HUDEP-2 (cell line): ENCODE measurements around the gene MYLK.

Experiments
- DNase-seq, 76 experiments: peaks; one replicate each; lab custom pipeline; 2025; ENCODE audit not compliant: unreplicated experiment in 76 of 76; lab: John Stamatoyannopoulos, UW

MYLK gene

DNA sequence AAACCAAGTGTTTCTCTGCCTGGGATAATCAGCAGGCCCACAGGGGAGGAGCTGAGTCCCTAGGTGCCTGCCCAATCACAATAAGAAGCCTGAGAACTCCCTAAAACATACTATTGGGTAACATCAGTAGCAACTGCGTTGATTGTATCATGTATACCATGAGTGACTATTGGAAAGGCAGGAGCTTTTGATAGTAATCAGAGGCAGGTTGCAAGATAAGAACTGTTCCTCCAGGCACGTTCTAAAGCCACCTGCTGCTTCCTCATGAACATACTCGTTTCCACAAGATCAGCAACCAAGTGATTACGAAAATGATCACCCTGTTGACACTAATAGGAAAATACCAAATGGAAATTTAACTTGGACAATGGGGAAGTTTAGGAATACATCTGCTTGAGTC is 6.7 kb downstream of the MYLK start:
- DNase-seq, result no peak

DNA sequence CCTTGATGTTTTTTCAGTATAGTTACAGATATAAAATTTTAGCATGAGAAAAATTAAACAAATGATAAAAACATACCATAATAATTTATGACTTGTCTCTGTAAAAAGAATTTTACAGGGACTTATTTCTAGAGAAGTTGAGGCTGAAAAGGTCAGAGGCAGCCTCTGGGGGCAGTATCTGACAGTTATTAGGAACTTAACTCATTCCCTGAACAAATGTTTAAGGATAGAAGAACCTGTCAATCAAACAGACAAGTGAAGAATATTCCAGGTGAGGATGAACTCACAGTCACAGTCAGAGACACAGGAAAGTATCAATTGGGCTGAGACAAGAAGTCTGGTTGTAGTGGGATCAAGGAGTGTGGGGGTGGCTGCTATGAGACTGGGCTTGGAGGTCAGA is 7.3 kb downstream of the MYLK start:
- DNase-seq, result no peak

DNA sequence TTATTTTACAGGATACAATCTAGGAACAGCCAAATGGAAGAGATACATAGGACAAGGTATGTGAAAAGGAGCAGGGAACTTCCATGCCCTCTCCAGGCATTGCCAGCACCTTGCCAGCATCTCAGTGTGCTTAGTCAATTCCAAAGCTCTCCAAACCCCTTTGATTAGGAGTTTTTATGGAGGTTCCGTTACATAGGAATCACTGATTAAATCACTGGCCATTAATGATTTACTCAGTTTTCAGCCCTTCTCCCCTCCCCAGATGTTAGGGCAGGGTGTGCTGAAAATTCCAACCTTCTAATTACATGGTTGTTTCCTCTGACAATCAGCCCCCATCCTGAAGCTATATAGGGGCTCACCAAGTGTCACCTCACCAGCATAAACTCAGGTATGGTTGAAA is 11.5 kb downstream of the MYLK start:
- no peak for DNase-seq

- no peak for DNase-seq
Measured at GRCh38 chr3:123871946-123872345, 12.2 kb downstream of the MYLK start.

DNA sequence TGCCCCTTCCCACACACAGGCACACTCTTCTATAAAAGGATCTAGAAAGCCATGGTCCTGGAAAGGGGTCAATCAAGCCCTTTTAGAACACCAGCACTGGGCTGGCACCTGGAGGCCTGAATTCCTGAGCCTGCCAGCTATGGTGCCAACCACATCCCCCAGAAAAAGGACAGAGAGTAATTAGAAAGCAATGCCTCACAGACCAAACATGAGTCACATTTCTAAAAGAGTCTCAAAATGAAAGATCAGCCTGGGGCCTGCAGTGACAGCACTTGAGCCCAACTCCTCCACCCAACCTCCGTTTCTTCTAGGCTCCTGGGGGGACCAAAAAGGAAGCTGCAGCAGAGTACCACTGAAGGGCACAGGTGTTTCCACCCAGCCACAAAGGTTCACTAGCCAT is 14.1 kb downstream of the MYLK start:
- DNase-seq, result no peak

DNA sequence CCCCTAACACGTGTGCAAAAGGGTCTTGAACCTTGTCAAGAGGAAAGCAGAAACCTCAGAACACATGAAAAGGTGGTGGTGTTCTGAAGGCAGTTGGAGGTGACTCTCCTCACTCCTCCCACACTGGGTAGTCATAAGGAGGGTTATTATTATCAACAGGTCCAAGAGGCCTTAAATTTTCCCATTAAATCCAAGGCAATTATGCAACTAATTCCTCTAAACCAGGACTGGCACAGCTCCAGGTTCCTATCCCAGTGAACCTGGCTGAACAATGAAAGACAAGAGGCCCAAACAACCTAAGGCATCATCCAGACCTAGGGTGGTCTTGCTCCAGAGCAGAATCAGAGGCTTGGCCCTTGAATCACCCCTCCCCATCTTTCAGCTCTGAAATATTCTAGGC is 15.0 kb downstream of the MYLK start:
- no peak for DNase-seq

DNA sequence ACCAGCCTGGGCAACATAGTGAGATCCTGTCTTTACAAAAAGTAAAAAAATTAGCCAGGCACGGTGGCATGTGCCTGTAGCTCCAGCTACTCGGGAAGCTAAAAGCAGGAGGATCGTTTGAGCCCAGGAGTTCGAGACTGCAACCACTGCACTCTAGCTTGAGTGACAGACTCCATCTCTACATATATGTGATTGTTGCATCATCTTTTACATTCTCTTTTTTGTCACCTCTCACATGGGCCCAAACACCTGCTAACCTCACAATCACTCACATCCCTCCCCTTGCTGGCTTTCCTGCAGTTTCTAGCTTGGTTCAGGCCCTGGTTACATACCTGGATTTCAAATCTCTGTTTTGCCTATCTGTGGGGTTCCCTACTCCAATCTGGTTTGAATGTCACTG is 19.4 kb downstream of the MYLK start:
- no peak for DNase-seq

DNA sequence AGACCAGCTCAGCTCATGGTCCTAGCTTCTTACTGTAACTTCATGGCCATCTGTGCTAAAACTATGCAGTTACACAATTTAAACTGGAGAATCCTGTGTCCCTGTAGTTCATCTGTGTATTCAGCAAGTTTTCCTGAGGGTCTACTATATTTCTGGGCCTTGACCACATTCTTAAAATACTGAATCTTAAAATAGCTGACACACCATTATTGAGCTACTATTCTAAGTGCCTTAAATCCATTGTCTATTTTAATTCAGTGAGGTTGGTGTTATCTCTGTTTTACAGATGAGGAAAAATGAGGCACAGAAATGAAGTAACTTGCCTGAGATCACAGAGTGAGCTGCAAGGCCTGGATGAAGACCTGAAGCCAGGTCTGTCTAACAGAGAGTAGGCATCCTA is 22.0 kb downstream of the MYLK start:
- no peak for DNase-seq

GRCh38 chr3:123861081-123861836 is 22.9 kb downstream of the MYLK start:
- no peak for DNase-seq

DNA sequence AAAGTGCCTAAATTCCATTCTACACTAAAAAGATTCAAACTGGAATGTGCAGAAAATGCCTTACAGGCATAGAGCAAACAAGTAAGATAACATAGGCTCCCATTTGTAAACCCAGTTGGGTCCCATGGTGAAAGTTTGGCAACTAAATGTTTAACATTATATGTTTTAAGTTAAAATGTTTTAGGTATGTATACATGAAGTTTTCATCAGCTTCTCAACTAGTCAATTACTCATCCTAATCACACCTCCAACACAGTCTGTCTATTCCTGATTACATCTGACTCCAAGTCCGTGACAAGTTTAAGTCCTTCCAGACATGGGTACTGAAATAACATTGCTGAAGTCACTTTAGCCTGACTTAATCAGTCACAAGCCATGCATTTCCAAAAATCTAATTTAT is 25.0 kb downstream of the MYLK start:
- no peak for DNase-seq

DNA sequence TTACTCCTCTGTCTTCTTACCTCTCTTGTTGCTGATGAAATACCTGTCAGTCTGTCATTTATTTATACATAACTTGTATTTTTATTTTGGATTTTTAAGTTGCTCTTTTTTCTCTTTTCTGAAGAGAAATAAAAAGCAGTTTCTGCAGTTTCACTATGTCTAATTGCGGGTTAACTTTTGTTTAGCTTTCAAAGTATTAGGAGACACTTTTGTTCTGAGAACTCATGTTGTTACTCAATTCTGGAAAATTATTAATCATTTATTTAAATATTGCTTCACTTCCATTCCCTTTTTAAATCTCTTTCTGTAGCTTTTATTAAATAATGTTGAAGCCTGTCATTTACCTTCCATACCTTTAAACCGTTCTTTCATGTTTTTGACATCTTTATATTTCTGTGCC is 29.2 kb downstream of the MYLK start:
- DNase-seq, result no peak

DNA sequence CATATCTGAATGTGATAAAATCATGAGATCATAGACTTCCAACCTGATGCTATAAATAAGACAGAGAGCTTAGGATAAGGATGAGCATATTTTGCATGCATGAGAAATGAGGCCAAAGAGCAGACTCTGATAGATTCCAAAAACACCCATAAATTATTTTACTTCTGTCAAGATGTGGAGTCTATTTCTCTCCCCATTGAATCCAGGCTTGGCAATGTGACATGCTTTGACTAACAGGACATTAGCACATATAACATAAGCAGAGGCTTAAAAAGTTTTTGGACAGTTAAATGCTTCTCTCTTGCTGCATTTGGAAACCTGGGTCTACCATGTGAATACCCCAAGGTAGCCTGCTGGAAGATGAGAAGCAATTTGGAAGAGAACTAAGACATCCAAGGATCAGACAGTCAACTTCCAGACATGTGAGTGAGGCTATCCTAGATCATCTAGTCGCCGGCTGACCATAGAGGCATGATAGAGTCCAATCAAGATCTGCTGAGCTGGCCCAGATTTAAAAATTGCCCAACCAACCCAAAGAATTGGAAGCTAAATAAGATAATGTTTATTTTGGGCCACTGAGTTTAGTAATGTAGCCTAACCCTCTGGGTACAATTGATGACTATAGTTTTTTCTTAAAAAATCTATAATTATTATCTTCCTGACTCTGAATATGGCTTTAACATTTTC is 30.3 kb downstream of the MYLK start:
- no peak for DNase-seq

DNA sequence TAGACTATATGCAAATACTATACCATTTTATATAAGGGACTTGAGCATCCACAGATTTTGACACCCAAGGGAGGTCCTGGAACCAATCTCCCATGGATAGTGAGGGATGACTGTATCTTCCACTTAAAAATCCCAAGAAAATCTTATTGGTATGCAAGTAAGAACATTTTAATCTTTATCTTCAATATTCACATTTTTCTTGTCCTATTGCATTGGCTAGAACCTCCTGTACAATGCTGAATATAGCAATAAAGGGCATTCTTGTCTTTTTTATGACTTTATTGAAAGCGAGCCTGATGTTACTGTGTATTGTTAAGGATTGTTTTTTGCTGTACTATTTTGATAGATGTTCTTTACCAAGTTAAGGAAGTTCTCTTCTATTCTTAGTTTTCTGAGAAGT is 36.9 kb downstream of the MYLK start:
- no peak for DNase-seq

GRCh38 chr3:123843668-123844067 is 40.5 kb downstream of the MYLK start:
- no peak for DNase-seq

DNA sequence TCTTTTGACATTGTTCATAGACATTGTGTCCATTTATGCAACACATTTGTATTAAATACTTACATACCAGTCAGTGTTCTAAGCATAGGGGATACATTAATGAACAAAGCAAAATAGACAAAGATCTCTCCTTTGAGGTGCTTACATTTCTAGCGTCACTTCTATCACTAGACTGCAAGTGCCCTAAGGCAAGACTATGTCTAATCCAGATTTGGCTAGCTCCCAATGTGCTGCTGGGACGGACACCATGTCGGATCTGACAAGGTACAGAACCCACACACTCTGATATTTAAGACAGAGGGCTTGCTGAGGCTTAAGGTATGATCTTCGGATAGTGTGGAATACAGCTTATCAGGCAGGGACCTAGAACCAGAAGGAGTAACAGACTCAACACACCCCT is 41.4 kb downstream of the MYLK start:
- DNase-seq, result peak in 10 of 76 experiments; percentile 4 to 77 (median 54)

- DNase-seq, result no peak
Measured at GRCh38 chr3:123841476-123842238, 42.5 kb downstream of the MYLK start.

DNA sequence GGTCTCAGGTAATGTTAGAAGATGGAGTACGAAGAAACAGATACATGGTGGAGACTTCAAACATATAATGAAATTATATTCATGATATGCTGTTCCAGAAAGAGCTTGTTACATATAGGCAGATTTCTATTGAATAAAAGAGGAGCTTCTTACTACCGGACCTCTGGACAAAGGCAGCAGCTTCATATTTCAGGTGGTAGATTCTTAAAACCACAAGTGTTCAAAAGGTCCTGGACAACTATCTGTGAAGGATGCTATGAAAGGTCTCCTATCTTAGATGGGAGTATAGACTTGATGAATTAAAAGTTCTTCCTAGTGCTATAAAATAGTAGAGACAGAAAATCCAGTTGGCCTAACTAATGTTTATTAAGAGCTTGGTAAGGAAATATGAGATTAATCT is 43.2 kb downstream of the MYLK start:
- no peak for DNase-seq

GRCh38 chr3:123837858-123838257 is 46.3 kb downstream of the MYLK start:
- DNase-seq, result no peak

- DNase-seq, result no peak
Measured at GRCh38 chr3:123834631-123835030, 49.5 kb downstream of the MYLK start.

- no peak for DNase-seq
Measured at GRCh38 chr3:123833398-123833785, 50.7 kb downstream of the MYLK start.

DNA sequence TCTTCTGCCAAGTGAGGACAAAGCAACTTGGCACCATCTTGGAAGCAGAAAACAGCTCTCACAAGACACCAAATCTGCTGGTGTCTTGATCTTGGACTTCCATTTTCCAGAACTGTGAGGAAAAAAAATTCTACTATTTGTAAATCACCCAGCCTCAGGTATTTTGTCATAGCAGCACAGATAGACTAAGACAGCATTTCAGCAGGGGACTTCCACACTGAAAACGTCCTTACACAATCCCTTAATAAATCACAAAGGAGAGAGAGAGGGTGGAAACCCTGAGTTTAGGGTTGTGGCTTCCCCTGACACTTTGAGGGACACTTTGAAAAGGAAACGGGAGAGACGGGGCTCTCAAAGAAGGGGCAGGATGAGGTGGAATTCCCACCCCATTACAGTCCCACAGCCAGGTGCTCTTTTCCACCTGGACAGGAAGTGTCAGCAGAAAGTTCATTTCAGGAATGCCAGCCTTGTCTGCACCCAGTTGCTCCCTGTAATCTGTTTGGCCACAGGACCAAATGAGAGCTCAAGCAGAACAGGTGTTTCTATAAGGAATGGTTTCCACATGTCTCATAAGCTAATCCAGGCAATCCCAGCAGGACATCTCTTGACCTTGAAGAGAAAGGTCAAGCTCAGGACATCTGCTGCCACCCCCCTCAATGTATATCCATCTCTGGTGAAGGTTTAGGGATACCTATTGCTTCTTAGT is 51.3 kb downstream of the MYLK start:
- no peak for DNase-seq
